HG03095 (cell line): ENCODE measurements around the gene SEMA6C.

ENCODE experiments used
- ATAC-seq: cut with Tn5 transposase; IDR thresholded peaks from one replicate; pipeline ENCODE4 v1.9.1; 2021; ENCODE audit warnings: moderate library complexity; ENCODE audit not compliant: unreplicated experiment

SEMA6C gene

DNA sequence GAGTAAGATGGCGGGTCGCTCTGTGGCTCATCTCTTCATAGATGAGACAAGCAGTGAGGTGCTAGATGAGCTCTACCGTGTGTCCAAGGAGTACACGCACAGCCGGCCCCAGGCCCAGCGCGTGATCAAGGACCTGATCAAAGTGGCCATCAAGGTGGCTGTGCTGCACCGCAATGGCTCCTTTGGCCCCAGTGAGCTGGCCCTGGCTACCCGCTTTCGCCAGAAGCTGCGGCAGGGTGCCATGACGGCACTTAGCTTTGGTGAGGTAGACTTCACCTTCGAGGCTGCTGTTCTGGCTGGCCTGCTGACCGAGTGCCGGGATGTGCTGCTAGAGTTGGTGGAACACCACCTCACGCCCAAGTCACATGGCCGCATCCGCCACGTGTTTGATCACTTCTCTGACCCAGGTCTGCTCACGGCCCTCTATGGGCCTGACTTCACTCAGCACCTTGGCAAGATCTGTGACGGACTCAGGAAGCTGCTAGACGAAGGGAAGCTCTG is 12.4 kb upstream of the SEMA6C start:
- ATAC-seq, result no peak

DNA sequence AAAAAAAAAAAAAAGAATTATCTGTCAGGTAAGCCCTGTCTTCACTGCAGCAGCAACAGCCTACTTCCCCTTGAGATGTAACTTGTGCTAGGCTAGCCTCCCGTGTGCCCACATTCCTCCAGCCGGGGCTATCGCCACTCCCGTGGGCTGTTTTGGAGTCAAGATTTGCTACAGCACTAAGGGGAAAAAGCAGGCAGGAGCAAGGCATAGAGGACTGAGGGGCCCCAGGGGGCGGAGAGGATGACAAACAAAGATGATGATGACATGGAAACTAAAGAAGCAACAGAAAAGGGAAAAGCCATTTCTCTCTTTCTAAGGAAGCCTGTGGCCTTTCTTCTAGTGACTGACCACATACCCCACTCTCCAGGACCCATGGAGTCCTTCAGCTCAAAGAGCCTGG is 11.9 kb upstream of the SEMA6C start:
- no peak for ATAC-seq

GRCh38 chr1:151157067-151157531 is 10.7 kb upstream of the SEMA6C start:
- ATAC-seq, result no peak

DNA sequence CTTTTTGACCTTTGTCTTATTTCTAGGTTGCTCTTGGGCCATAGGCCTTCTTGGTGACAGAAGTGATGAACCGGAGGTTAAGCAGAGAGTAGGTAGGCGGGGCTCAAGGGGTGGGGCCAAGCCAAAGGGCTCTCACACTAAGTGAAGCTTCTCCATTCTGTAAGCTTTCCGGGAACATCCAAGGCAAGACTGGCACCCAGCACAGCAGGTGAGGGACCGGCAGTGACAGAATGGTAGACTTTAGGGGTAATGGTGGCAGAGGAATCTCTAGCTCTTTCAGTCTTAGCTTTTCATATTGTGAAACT is 10.0 kb upstream of the SEMA6C start, which contains the start of gene TNFAIP8L2:
Gene TNFAIP8L2, plus strand, starts transcription at position 135 of the 305 bp plus-strand sequence. CDS start 2,049 bp downstream, outside the sequence.
- ATAC-seq, result peak; percentile 59

- ATAC-seq, result no peak
These were observed 1.2 kb upstream of the SEMA6C start for GRCh38 chr1:151147665-151148064.

- ATAC-seq, result no peak
These were observed 687 bp upstream of the SEMA6C start for GRCh38 chr1:151147132-151147503.

- ATAC-seq, result no peak
These were observed 389 bp downstream of the SEMA6C start for GRCh38 chr1:151146072-151146411.

GRCh38 chr1:151145304-151146071 is 943 bp downstream of the SEMA6C start:
- ATAC-seq, result no peak

- ATAC-seq, result no peak
These were observed 1.7 kb downstream of the SEMA6C start for GRCh38 chr1:151144474-151145303.

DNA sequence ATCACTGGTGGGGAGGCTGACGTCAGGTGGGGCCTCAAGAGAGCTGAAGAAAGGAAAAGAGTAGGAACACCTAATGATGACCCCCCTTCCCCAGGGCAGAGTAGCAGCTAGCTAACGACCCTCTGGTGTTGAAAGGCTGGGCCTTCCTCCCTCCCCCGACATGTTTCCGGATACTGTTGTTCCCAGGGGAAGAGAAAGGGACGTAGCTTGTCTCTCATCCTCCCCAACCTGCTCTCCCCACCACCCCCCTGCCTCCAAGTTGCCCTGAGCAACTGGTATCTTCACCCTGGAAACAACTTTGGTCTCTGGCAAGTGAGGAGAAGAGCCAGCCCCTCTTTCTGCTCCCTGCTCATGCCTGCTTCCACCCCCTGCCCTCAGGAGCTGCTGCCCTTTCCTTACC is 2.4 kb downstream of the SEMA6C start:
- no peak for ATAC-seq

- ATAC-seq, result no peak
These were observed 3.4 kb downstream of the SEMA6C start for GRCh38 chr1:151143057-151143435.

DNA sequence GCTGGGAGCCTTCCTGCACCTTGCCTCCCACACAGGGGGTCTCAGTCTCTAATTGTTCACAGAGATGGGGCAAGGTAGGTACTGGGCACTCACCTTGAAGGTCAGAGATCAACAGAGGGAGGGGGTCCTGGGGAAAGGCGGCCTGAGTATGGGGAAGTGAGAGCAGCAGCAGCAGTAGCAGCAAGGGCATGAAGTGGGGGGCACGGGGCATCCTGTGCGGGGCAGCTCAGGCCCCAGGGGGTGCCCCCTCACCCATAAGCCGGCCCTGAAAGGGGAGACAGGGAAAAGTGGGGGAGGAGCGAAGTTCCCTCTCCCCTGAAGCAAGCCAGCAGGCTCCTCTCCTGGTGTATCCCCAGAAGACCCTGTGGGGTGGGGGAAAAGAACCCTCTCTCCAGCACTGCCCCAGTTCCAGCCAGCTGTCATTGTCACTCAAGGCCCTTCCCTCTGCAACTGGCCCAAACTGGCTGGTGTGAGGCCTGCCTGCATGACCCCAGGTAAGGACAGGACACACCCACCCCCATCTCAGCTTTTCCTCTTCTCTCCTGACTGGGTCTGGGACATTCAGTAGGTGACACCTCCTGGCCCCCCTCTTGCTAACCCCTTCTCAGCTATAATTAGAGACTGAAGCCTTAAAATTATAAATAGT is 3.9 kb downstream of the SEMA6C start:
- no peak for ATAC-seq

DNA sequence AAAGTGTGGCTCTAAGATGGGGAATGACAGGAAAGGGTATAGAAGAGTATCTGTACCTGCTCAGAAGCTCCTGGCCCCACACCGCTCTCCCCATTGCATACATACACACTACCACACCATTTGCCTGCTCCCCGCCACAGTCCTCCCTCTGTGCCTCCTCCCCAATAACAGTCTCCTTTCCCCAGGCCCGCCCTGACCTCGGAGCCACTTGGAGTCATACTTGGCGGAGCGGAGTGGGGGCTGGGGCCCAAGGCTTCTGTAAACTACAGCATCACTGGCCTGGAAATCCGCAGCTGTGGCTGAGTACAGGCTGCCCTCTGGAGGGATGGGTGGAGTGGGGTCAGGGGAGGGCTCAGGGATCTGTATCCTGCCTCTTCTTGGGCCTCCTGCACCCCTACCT is 8.6 kb downstream of the SEMA6C start:
- no peak for ATAC-seq

DNA sequence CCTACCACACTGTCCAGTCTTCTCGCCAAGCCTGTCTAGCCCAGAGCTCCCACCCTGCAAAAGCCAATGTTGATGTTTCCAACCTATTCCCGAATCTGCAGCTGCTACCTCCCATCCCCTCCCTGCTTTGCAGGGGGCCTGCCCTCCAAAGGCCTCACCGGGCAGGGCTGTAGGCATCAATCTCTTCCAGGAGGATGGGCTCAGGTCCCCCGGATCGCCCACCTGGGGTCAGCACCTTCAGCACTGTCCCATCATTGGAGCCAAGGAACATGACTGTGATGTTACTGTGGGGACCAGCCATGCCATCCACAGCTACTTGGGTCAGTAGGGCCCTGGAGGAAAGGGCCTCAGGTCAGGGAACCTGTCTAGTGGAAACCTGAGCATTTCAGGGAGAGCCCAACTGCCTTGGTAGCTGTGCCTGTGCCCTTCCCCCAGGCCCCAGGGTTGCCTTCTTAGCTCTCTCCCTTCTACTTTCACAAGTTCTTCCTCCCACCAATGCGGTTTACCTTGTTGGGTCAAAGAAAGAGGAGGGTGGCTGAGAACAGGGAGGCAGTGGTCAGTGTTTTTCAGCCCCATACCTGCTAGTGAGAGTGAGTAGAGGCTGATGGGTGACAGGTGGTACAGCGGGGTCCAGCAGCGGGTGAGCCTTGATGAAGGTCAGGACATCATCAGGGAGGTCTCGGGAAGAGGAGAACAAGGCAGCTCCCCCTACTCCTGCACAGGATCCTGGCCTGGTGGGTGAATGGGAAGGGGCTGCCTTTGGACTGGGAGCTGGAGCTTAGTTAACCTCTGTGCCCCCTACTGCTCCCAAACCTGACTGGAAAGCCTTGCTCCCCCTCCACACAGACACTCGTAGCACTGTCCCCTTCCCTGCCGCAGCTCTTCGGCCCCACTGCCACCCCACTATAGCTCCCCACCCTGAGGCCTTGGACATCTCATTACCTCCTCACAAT is 10.7 kb downstream of the SEMA6C start:
- ATAC-seq, result no peak

DNA sequence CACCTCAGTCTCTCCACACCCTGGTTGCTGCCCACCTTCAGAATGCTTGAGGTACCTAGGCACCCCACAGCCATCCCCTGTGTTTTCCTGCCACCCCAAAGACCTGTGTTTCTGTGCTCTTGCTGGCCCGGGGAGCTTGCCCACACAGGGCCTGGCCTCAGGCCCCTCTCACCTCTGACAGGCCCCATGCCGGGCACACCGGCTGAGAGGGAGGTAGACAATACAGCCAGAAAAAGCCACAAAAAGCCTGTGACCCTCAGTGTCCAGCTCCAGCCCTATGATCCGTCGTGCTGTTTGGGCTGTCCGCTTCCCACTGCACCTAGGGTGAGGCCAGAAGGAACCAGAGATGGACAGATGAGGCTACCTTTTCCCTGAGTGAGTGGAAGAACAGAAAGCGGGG is 11.4 kb downstream of the SEMA6C start:
- ATAC-seq, result no peak

GRCh38 chr1:151134396-151134795 is 12.0 kb downstream of the SEMA6C start:
- ATAC-seq, result no peak

DNA sequence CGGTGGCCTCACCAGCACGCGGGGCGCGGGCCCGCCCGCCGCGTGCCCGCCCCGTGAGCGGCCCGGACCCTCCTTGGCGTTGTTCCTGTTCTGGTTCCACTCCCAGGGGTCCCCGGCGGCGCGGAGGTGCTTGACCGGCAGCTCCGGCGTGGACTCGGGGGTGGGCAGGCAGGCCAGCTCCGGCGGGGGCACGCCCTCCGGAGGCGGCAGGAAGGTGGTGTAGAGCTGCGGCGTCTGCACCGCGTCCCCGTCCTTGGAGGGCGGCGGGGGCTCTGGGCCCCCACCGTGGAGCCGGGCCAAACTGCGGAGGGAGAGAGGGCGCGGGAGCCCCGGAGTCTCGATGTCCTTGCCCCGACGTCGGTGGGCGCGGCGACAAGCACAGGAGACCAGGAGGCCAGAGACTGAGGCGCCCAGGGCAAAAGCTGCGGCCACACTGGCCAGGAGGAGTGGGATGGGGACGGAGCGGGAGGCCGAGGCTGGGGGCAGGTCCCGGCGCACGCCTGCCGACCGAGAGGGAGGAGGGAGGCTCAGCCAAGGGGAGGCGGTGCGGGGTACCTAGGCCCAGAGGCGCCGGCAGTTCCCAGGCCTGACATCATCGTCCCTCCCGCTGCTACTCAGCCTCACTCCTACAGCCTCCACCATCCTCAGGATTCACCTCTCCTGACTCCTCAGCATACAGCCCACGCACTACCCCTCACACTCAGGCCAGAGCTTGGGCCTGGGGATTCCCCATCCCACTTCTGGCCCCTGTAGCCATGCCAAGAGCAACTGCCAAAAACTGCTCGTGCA is 13.2 kb downstream of the SEMA6C start:
- ATAC-seq, result no peak

GRCh38 chr1:151132335-151133017 is 14.0 kb downstream of the SEMA6C start:
- ATAC-seq, result no peak

DNA sequence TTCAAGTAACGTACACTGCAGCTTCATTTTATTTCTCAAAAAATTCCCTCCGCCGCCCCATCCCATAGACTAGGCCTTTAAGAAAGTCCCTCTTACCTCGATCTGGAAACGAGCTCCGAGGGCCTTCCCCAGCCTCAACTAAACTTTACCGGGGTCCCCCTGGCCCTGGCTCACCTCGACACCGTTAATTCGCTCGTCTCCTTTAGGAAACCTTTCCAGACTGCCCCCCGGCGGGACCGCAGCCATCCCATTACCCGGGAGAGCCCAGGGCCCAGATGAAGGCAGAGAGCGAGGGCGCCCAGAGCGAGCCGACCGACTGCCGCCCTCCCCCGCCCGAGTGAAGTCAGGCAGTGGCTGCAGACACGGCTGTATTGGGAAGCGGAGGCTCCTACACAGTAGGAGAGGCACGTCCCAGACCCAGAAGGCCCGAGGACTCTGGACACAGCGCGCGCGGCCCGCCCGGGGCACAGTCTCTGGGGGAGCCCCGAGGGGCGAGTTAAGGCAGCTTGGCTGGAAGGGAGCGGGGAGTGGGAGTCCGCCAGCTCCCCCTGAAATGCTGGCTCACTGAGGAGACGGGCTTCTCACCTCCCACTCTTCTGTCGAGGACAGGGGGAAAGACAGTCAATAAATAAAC is 14.6 kb downstream of the SEMA6C start:
- ATAC-seq, result no peak
